ENCODE results near the gene CCL28. TPM values are rescaled to one million over a fixed set of nuclear protein-coding genes. Genes with fewer than 3 reads are reported as not detected.

CCL28 gene
- total RNA-seq, 3 donors from 2014 or later: 44.1 to 108 (median 91.1) TPM

- TF ChIP-seq CTCF (IDR thresholded peaks at IDR 0.05): no peak
- no peaks in the 10 kb centered on the region for H3K4me1 ChIP-seq (ENCODE audit: low read depth)
- intact Hi-C loops (cut with DNase I, micrococcal nuclease): no loop called here
- H3K4me3 ChIP-seq: no peak overlapping the region
- no peak for DNase-seq
- peak; percentile 17 for ATAC-seq
- H3K9me3 ChIP-seq: peaks cover 21% of the 10 kb centered on the region
- no peaks in the 10 kb centered on the region for H3K36me3 ChIP-seq (ENCODE audit: low read depth)
Observed at GRCh38 chr5:43338862-43339261, 73.3 kb downstream of the CCL28 start.

DNA sequence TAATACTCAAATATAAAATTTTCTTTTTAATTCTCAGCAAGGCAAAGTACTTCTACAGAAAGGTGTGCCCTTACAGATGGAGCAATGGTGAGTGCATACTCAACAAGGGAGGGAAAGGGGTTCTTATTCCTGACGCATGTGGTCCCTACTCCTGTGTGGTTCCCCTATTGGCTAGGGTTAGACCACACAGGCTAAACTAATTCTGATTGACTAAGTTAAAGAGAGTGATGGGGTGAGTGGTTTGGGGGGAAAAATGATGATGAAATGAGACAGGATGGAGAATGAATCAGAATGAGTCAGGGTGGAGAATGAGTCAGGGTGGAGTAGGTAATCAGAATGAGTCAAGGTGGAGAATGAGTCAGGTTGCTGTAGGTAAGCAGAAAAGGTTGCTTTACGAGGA lies 76.0 kb downstream of the CCL28 start:
- Histone ChIP-seq H3K4me3 (no peak overlapping the region), H3K36me3 (ENCODE audit: low read depth) (no peaks in the 10 kb centered on the region), H3K9me3 (peaks cover 17% of the 10 kb centered on the region), H3K4me1 (ENCODE audit: low read depth) (no peaks in the 10 kb centered on the region)
- intact Hi-C loops (cut with DNase I, micrococcal nuclease): no loop called here
- no peak for TF ChIP-seq CTCF (IDR thresholded peaks at IDR 0.05)
- DNase-seq: no peak
- ATAC-seq: peak; percentile 18

DNA sequence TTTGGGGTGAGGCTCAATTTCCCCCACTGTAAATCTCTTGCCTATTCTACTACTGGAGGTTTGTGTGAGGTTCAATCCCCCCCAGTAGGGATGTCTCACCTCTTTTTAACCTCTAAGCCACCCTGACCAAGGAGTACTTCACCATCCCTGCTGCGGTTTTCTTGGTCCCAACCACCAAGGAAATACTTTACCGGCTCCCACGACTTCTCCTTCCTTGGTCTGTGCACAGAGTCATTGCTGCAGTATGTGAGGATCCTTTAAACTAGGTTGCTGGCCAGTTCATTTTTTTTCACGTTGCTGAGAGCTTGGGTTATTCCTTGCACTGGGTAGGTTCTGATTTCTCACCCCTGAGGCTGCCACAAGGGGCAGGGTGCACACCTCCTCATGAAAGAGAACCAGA lies 76.5 kb downstream of the CCL28 start:
- TF ChIP-seq CTCF (IDR thresholded peaks at IDR 0.05): no peak
- Histone ChIP-seq H3K4me3 (no peak overlapping the region), H3K4me1 (ENCODE audit: low read depth) (no peaks in the 10 kb centered on the region), H3K9me3 (peaks cover 13% of the 10 kb centered on the region), H3K36me3 (ENCODE audit: low read depth) (no peaks in the 10 kb centered on the region)
- ATAC-seq: no peak
- intact Hi-C loops (cut with DNase I, micrococcal nuclease): no loop called here
- DNase-seq: no peak

DNA sequence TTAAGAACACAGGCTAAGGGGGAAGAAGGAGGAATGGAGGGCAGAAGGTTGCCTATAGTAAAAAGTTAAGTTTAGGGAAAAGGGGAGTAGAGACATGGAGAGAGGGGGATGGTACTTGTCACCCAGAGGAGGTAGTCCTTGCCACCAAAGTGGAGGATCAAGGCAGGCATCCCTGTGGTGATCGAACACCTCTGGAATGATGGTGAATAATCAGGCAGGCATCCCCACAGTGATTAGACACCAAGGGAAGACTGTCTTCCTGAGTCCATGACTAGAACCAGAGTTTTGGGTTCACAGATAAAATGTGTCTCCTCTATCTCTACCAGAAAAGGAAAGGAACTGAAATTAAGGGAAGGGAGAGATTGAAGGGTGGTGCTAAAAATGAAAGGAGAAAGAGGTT lies 79.8 kb downstream of the CCL28 start:
- no peak for DNase-seq
- Histone ChIP-seq H3K4me3 (no peak overlapping the region), H3K4me1 (ENCODE audit: low read depth) (no peaks in the 10 kb centered on the region), H3K36me3 (ENCODE audit: low read depth) (no peaks in the 10 kb centered on the region), H3K9me3 (peaks cover 10% of the 10 kb centered on the region)
- intact Hi-C loops (cut with DNase I, micrococcal nuclease): no loop called here
- ATAC-seq: no peak
- no peak for TF ChIP-seq CTCF (IDR thresholded peaks at IDR 0.05)

Other genes with a start within 250 kb of the CCL28 start
- 1 to 10 TPM in 1 of 3 donors, under 1 TPM in 2; 0.20 to 1.5 (median 0.43) TPM for gene NIM1K, start 220.2 kb downstream of the CCL28 start, total RNA-seq
- 100 to 1,000 TPM in 2 of 3 donors, 10 to 100 TPM in 1; 69.6 to 176 (median 151) TPM for gene HMGCS1, start 99.0 kb downstream of the CCL28 start, total RNA-seq
- 10 to 100 TPM in 2 of 3 donors, 1 to 10 TPM in 1; 8.2 to 10.7 (median 10.6) TPM for gene TMEM267, start 71.5 kb upstream of the CCL28 start, total RNA-seq
- gene C5orf34, start 102.8 kb upstream of the CCL28 start, total RNA-seq: 1 to 10 TPM; 1.3 to 2.9 (median 1.7) TPM
- gene PAIP1, start 144.7 kb upstream of the CCL28 start, total RNA-seq: 10 to 100 TPM; 54.0 to 83.5 (median 57.8) TPM
- gene NNT, start 190.8 kb upstream of the CCL28 start, total RNA-seq: 100 to 1,000 TPM; 111 to 121 (median 119) TPM